Stimulated activated CD4-positive, alpha-beta T cell treated with anti-CD3 and anti-CD28 coated beads, Interleukin-1b, Interleukin-23, amount 100 ng/mL, for 48 hours (primary cell): Measurements from ENCODE around the gene GABRA4.

Experiments
- DNase-seq: peaks from one replicate; pipeline ENCODE4 v3.0.0-alpha.2; 2020

GABRA4 gene

DNA sequence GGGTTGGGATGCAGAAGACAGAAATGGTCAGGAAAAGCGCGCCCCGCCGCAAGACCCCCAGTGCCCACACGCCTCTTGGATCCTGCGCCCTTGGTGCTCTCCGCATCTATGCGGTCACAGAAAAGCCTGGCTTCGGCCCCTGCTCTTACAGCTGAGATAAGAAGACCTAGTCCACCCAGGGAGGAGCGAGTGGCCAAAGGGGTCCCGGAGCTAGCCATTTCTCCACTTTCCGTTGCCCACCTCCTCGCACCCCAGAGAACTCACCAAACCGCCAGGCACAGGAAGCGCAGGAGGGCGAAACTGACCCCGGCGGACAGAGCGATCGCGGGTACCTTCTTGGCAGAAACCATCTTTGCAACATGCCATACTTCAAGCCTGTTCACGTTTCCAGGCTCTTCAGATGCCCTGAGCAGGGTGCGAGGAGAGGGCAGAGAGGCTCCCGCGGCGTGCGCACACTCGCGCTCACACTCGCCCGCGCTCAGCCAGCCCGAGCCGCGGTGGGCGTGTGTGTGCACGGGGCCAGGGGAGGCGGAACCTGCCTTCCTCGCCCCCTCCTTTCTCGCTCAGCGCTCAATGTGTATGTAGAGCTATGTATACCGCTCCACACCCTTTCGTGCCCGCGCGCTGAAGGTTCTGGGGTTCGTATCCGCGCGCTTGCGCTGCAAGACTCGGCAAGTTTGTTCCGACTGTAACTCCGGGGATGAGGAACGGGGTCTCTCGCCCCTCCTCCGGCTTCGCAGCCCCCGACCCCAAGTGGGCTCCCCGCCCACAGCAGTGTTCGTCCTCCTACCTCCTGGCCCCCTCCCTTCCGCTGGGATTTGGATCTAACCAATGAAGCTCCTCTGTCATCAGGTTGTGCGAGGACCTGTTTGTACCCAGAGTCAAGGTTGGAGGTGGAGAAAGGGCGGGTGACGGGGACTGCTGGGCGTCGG lies at the start of gene GABRA4:
Gene GABRA4 (minus strand): TSS at position 507 of the 932 bp plus-strand sequence. CDS start 157 bp downstream, at position 350.
- DNase-seq, result no peak

DNA sequence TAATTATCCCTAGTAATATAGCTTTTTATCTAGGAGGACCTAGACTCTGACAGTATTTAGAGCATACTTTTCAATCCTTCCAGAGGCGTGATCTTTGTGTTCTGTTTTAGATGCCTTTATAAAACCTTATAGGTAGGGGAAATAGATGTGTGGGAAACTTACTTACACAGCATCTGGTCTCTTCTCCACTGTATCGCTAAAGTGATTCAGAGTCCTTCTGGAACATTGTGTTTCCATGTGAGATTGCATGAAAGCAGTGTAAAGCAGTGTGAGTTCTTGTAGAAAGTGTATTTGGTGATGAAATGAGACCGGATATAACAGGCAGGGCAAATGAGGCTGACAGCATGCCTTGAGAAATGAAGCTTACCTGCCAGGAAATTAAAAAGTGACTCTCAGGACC lies 47.4 kb upstream of the GABRA4 start:
- no peak for DNase-seq

DNA sequence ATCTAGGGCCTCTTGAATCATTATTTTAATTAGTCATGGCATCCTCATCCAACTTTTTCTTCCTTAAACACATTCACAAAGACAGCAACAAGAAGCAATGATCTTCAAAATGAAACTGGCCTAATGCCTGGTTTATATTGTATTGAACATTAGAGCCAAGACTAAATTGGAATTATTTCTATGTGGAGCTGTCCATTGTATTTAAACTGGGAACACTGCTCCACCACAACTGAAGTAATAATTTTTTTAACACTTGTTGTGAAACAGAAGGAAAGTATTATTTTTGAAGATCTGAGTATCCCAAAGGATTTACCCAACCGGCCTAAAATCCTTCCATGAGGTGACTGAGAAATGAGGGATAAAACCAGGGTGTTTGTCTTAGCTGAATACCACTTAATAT lies 44.9 kb upstream of the GABRA4 start:
- DNase-seq, result no peak

DNA sequence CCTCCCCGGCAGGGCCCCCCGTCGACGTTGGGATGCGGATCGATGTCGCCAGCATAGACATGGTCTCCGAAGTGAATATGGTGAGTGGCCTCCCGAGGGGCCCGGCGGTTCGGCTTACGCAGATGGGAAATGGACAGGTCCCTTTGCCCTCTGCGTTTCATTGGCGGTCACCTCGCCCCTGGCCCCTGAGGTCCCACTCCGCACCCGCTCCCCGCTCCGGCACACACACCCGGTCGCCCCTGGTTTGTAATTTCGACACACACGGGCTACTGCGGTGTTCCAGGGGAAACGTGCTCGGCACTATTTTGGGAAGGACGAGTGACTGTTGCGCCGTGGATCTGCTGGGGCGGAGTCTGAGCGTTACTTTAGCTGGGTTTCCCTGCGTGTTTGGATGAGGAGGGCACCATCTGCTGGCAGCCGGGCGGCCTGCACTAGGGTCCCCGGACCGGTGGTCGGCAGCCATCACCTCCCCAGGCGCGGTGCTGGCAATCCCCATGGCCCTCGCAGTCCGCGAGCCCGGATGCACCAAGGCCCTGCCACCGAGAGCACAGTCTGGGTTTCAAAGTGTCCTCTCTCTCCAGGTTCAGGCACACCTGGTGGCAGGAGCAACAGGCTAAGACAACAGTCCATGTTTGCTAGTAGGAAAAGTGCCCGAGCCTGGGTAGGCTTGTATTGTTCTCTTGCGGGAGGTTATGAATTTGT lies 39.2 kb upstream of the GABRA4 start:
- peak; percentile 44 for DNase-seq

DNA sequence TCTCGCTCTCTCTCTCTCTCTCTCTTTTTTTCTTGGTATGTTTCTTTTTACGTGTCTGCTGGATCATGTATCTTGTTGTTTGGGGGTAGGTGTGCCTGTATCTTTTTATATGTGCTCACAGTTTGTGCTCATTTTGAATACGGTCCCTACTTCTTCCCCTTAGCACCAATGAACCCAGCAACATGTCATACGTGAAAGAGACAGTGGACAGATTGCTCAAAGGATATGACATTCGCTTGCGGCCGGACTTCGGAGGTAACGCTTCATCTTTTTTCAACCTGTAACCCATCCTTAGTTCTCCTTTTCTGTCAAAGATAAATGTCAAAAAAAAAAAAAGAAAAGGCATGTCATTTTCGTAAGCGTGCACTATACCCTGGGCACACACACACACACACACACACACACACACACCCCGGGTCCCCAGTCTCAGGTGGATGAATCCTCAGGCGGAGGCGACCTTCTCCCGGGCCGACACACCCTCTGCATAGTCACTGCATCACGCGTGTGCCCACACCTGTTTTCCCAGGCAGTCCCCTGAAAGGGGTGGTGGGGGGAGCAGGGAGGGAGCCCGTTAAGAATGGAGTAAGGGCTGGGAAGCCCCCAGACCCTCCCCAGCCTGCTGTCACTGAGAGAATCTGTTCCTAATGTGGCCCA lies 38.5 kb upstream of the GABRA4 start:
- no peak for DNase-seq

DNA sequence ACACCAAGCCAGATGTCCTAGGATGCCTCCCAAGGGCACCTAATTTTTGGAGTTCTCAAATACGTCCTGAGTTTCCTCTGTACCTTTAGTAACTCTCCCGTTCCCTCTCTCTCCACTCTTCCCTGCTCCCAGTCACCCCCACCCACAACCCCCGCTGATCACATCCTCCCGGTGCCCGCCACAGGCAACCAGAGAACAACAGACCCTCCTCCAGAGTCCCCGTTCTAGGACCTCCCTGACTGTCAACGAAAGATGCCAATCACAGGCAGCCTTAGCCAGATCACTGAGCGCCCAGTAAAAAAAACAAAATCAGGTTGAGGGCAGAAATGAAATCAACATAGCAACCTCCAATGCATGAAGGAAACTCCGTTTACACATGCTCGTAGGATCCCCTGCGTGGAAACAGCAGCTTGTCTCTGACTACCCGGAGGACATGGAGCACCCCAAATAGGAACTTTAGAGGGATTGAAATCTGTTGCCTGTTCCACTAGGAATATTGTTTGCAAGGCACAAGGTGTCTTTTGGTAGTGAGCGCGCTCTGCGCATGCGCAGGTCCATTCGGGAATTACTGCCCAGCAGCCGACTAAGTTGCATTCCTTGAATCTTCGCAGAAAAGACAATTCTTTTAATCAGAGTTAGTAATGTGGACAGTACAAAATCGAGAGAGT lies 37.8 kb upstream of the GABRA4 start, which contains the start of gene GABRB1:
Gene GABRB1 (plus strand): TSS at position 557 of the 668 bp plus-strand sequence.
- no peak for DNase-seq

DNA sequence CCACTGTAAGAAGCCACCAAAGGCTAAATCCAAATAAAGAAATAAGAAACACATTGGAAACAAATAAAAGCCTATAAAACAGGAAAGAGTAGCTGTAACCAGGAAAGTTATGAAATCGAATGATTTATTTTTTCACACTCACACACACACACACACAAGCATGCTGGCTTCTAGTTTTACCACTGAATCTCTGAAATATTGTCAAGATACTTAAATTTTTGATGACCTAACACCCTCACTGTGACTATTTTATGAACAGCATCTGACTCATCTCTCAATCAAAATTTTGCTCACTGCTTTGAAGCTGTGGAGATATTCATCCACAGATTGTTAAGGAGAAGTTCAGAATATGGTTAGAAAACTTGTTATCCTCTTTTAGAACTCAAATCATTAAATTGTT lies 24.1 kb upstream of the GABRA4 start:
- DNase-seq, result no peak

DNA sequence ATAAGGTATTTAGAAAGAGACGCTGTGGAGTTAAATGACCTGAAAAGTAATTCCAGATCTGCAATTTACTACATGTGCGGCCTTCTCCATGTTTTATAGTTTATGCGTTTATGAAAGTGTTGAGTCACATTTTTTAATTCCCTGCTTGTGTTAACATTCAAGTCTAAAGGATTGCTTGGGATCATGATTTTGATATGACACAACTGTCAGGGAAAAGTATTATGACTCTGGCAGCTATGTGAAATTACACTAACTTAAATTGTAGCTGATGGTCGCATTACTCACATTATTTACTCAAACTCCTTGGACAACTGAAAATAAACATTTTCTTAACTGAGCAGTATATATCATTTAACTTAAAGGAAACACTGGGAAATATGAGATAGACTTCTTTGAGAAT lies 23.7 kb upstream of the GABRA4 start:
- no peak for DNase-seq

DNA sequence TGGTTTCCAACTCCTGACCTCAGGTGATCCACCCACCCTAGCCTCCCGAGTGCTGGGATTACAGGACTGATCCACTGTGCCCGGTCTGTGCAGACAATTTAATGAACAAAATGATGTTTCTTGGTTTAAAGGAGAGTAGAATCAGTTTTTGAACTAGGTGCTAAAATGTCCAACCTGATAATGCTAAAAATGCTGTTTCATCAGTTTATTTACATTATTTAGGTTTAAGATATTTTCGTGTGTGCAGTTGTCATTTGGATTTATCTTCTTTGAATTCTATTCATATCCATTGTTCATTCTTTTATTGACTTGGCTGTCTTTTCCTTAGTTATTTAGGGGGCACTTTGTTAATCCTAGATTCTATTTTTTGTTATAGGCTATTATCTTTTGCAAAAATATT lies 20.0 kb upstream of the GABRA4 start:
- no peak for DNase-seq

DNA sequence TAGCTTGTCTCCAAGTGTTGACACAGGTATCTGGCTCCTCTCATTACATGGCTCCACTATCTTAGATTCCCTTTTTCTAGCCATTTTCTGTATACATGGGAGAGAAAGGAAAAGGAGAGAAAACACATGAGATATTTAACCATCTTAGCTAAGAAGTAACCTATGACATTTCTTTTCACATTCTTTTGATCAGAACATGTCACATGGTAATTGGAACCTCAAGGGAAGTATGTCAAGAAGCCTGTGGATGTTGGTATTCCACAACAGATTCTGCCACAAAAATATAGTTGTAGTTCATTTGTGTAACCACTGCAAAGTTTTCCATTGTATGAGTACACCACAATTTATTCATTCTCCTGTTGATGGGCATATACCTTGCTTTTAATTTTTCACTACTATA lies 19.3 kb upstream of the GABRA4 start:
- DNase-seq, result no peak

DNA sequence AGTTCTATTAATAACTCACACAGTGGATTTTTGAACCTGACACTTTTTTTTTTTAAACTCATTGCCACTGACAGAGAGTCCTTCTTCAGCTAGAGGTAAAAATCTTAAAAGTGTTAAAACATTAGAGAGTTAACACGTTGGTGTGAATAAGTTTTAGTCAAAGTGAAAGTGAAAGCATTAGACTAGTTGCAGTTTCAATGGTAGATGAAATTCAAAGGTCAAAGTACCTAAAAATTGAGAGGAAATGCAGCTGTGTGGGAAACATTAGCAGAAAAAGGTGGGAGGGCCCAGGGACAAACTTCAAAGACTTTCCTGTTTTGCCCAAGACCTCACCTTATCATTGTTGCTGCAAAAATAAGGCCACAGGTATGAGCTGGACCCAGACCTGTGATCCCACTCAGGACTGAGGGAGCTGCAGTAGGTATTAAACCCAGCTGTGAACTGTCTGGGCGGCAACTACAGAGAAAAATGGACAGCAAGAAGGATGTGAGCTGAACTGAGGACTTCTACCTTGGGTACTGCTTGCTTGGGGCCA lies 17.6 kb upstream of the GABRA4 start:
- DNase-seq, result no peak

DNA sequence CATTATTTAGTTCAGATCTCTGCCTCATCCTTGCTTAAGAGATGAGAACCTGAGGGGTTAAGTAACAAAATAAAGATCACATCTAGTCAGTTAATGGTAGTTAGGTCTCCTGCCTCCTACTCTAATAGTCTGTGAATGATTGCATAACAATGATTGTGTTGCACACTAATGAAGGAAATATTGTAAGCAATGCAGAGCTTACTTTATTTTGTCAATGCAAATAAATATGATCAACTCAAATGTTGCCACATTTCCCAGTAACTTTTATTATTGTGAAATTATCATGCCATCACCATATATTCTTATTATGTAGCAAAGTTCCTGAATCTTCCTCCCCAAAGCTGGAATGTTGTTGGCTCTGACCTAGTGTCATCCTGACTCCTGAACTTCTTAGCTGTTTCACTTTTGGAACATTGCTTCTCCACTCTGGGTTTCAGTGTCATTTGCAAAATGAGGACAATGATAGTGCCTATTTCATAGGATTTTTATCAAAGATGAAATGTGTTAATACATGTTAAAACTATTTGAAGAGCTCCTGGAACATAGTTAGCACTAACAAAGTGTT lies 17.0 kb upstream of the GABRA4 start:
- no peak for DNase-seq

DNA sequence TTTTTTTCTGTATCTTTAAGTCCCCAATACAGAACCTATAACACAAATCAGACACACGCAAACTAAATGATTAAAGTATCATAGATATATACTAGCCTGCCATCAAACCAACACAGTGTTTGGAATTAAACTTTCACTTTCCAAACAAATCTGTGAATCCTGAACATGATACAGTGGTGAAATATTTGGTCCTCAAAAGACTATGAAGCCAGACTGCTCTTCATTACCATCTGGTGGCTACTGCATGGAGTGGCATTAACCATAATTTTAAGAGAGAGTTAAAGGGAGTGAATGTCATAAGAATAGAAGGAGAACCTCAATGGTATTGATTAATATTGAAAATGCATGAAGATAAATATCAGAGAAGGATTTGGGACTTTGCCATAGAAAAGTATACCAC lies 9.2 kb upstream of the GABRA4 start:
- no peak for DNase-seq

DNA sequence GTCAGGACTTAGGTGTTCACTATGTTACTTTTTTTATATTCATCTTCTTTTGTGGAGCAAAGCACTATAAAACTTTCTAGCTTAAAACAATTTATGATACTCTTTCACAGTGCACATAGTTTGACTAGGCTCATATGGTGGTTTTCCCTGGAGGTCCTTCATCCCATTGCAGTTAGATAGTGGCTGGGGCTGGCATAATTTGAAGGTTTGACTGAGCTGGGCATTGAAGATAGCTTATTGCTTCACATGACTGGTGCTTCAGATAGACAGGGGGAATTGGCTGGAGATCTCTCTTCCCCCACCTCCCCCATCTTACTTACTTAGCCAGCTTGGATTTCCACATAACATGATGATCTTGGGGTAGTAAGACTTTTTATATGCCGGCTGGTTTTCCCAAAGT lies 7.0 kb upstream of the GABRA4 start:
- DNase-seq, result no peak

DNA sequence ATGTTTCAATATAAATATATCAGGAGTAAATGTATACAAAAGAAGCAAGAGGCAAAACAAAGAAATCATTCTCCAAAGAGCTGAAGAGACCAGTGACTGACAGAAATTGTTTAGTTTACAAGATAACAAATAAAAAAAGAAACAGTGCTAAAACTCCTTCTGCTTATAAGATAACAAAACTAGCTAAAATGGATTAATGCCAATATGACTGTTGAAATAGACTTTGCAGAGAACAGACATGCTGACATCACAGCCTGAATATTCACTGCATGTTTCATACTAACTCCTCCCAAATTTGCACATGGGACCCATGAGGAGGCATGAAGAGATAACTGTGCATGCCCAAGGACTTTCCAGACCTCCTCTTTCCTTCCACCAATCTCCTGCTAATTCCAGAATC lies 6.2 kb upstream of the GABRA4 start:
- no peak for DNase-seq

DNA sequence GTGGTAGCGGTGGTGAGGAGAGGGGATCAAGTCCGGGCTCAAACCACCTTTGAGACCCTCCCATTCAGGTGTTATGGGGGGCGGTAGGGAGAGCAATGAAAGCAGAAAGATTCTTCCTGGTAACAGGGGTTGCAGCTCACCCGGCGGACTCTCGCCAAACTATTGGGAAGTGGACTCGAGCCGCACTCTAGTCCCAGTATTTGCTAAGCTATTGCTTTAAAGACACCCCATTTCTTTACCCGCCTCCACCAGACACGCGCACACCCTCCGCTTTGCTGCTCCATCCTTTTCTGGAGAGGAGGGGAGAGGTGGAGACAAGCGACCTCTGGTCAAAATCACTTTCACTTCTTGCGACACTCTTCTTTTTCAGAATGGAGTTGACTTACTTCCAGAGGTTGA lies 625 bp upstream of the GABRA4 start:
- DNase-seq, result no peak

DNA sequence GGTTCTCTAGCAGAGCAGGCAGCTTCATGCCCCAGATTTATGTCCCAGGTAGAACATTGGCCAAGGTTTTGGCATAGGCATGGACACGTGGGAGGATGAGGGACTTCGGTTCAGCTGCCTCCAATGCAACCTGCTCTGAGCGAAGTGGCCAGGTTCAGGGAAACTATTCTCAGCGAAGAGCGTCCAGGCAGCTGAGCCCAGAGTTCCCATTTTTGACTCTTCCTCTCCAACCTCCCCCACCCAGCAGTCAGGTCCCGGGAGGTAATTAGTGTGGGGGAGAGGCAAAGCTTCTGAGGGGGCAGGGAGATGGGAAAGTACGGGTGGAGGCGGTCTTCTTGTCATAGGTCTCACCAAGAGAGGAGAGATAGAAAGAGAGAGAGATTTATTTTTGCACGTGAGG lies 1.0 kb downstream of the GABRA4 start:
- DNase-seq, result no peak

DNA sequence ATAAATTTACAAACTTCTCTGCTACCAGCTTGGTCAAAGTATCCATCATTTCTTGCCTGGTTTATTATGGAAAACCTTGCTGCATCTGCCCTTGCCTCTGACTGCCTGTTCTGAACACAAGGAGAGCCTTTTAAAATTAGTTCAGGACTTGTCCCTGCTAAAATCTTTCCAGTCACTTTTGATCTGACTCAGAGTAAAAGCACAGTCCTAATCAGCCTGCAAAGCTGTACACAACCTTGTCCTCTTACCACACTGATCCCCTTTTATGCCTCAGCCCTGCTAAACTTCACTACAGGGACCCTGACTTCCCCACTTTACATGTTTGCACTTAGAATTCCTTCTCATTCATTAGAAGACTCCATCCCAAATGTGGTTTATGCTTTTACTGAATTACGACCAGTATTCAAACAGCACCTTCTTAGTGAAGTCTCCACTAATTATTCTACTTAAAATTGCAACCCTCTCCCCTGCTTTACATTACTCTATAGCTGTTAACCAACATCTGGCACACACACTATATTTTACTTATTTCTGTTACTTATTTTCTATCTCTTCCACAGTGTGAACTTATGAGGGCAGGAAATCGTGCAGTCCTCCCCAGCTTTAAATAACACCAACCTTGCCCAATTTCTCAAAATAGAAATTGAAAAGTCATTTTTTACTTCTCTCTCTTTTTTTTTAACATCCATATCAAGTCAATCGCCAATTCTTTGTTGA lies 6.3 kb downstream of the GABRA4 start:
- no peak for DNase-seq

DNA sequence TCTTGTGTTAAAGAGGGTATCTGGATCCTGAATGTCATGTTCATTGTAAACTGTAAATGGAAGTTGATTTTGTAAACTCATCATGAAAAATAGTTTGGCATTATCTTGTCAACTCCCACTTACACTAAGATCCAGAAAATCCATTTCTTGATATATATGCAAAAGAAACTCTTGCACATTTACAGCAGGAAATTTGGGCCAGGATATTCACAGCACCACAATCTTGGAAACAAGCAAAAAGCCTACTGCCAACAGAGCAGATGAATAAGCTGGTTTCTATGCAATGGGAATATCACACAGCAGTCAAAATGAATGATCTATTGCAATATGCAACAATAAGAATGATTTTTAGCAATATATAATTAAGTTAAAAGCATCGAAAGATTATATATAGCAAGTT lies 8.6 kb downstream of the GABRA4 start:
- no peak for DNase-seq

DNA sequence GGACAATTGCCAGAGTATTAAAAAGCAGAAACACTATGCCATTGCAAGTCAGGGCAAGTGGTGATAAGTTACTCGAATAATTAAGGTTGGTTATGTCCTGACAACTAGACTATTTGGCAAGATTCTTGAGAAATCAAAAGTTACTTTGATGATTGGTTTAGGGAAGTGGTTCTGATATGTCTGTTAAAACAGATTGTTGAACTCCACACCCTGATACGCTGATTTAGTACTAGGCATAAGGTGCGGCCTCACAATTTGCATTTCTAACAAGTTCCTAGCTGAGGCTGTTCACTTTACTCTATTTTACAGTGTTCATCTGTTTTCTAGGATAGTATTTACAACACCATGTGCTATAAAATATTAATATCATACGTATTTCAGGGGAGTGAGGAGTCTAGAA lies 12.5 kb downstream of the GABRA4 start:
- DNase-seq, result no peak

DNA sequence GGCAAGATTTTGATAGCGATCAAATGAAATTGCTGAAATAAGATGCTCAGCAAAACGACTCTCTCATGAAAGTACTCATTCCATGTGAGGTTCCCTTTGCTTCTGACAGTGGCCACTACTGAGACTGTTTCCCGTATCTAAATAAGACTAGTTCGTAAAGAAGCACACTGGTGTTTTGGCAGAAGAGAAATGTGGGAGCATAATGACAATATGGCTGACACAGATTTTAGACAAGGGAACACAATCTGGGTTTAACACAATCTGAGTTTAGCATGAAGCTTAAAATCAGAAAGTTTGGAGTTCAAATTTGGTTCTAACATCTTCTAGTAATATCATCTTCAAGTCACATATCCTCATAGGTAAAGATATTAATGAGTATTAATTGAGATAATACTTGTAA lies 13.7 kb downstream of the GABRA4 start:
- DNase-seq, result no peak

DNA sequence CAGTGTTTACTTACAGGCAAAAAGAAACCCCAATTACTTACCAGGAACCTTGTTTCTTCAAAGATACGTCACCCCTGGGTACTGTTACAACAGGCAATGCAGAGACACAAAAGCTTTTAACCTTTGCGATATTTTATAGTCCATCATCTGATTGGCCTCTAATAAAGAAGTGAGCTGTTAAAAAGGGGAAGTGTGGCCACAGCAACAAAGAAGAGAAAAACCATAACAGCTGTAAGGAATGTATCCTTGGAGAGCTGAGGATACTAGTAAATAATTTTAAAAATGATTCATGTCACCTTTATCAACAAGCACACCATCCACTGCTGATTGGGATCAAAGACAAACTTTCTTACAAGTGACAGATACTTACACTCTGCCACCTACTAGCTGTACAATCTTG lies 14.1 kb downstream of the GABRA4 start:
- DNase-seq, result no peak
